ENCODE results near the gene MX1.

GRCh38 chr21:41429305-41429704 is 3.3 kb downstream of the MX1 start:
- no peak for TF ChIP-seq CTCF (IDR thresholded peaks at IDR 0.05)
- no peak for TF ChIP-seq EP300 (IDR thresholded peaks at IDR 0.05; ENCODE audit: low read depth)
- no peak for TF ChIP-seq POLR2A (IDR thresholded peaks at IDR 0.05)
